ENCODE data around the gene TMEM8B.

The TMEM8B gene

GRCh38 chr9:35842020-35842745, 13.2 kb downstream of the TMEM8B start:
- DNase-seq (ENCODE audit: low read depth) = no peak

GRCh38 chr9:35842795-35843194, 13.8 kb downstream of the TMEM8B start:
- no peak for DNase-seq (ENCODE audit: low read depth)

GRCh38 chr9:35844628-35845270, 15.7 kb downstream of the TMEM8B start:
- DNase-seq (ENCODE audit: low read depth) = no peak

GRCh38 chr9:35845824-35846771, 17.1 kb downstream of the TMEM8B start:
- DNase-seq (ENCODE audit: low read depth) = no peak

GRCh38 chr9:35847792-35848572, 19.0 kb downstream of the TMEM8B start:
- DNase-seq (ENCODE audit: low read depth) = no peak

GRCh38 chr9:35852267-35852815, 23.3 kb downstream of the TMEM8B start:
- no peak for DNase-seq (ENCODE audit: low read depth)

GRCh38 chr9:35852876-35853865, 24.1 kb downstream of the TMEM8B start:
- no peak for DNase-seq (ENCODE audit: low read depth)

GRCh38 chr9:35854091-35854762, 25.2 kb downstream of the TMEM8B start:
- no peak for DNase-seq (ENCODE audit: low read depth)

- no peak for DNase-seq (ENCODE audit: low read depth)
These were observed 27.2 kb downstream of the TMEM8B start for GRCh38 chr9:35856206-35856605.

- no peak for DNase-seq (ENCODE audit: low read depth)
These were observed 27.9 kb downstream of the TMEM8B start for GRCh38 chr9:35856882-35857281.

- no peak for DNase-seq (ENCODE audit: low read depth)
These were observed 29.4 kb downstream of the TMEM8B start for GRCh38 chr9:35858458-35858857.

GRCh38 chr9:35859310-35859989, 30.4 kb downstream of the TMEM8B start:
- no peak for DNase-seq (ENCODE audit: low read depth)

- DNase-seq (ENCODE audit: low read depth) = no peak
These were observed 30.9 kb downstream of the TMEM8B start for GRCh38 chr9:35859990-35860339.

- no peak for DNase-seq (ENCODE audit: low read depth)
These were observed 32.3 kb downstream of the TMEM8B start for GRCh38 chr9:35861161-35861897.

GRCh38 chr9:35862328-35862727, 33.3 kb downstream of the TMEM8B start:
- no peak for DNase-seq (ENCODE audit: low read depth)

- no peak for DNase-seq (ENCODE audit: low read depth)
These were observed 34.6 kb downstream of the TMEM8B start for GRCh38 chr9:35863583-35863982.

GRCh38 chr9:35864695-35865255, 35.7 kb downstream of the TMEM8B start:
- no peak for DNase-seq (ENCODE audit: low read depth)

GRCh38 chr9:35867538-35867937, 38.5 kb downstream of the TMEM8B start:
- no peak for DNase-seq (ENCODE audit: low read depth)

Data from stimulated activated CD8-positive, alpha-beta memory T cell treated with anti-CD3 and anti-CD28 coated beads, Interleukin-7, amount 100 ng/mL, for 24 hours (primary cell).